HG02884 (cell line): ENCODE results near the gene UNC13D.
A peak's percentile ranks its signal among the peaks of the same experiment; 100 is the strongest.
"Not testable (repeated sequence)": the region's sequence is repeated elsewhere in the genome, so short reads cannot be mapped to it uniquely, and the experiment has no call there.

Experiments
- ATAC-seq: cut with Tn5 transposase; IDR thresholded peaks from one replicate; pipeline ENCODE4 v1.9.1; 2021; ENCODE audit warnings: mild to moderate bottlenecking, moderate library complexity; ENCODE audit not compliant: unreplicated experiment

The UNC13D gene

GRCh38 chr17:75807861-75808260 lies 36.3 kb downstream of the UNC13D start:
- ATAC-seq: no peak

- no peak for ATAC-seq
Measured at GRCh38 chr17:75806822-75807500, 37.2 kb downstream of the UNC13D start.

GRCh38 chr17:75803883-75804282 lies 40.3 kb downstream of the UNC13D start:
- ATAC-seq: no peak

GRCh38 chr17:75799402-75799801 lies 44.8 kb downstream of the UNC13D start:
- ATAC-seq: no peak

- ATAC-seq: no peak
Measured at GRCh38 chr17:75795820-75796607, 48.2 kb downstream of the UNC13D start.

GRCh38 chr17:75793460-75793859 lies 50.7 kb downstream of the UNC13D start:
- no peak for ATAC-seq

- no peak for ATAC-seq
Measured at GRCh38 chr17:75791254-75791653, 53.0 kb downstream of the UNC13D start.

GRCh38 chr17:75785016-75785890 lies 59.0 kb downstream of the UNC13D start:
- ATAC-seq: peak; percentile 43

- ATAC-seq: peak; percentile 48
Measured at GRCh38 chr17:75784473-75785015, 59.7 kb downstream of the UNC13D start, which contains the start of gene UNK. Gene UNK (plus strand): TSS chr17:75784806. CDS start chr17:75784881, 75 bp downstream.

GRCh38 chr17:75783803-75784472 lies 60.3 kb downstream of the UNC13D start:
- ATAC-seq: no peak

- no peak for ATAC-seq
Measured at GRCh38 chr17:75783069-75783783, 61.0 kb downstream of the UNC13D start.

- no peak for ATAC-seq
Measured at GRCh38 chr17:75779987-75780889, 64.0 kb downstream of the UNC13D start.

- ATAC-seq: peak; percentile 72
Measured at GRCh38 chr17:75779250-75779986, 64.8 kb downstream of the UNC13D start.

GRCh38 chr17:75778861-75779249 lies 65.3 kb downstream of the UNC13D start:
- peak; percentile 1 for ATAC-seq

GRCh38 chr17:75778066-75778860 lies 65.9 kb downstream of the UNC13D start:
- not testable (repeated sequence) for ATAC-seq

GRCh38 chr17:75777296-75777922 lies 66.8 kb downstream of the UNC13D start:
- ATAC-seq: no peak
